HepG2 (cell line): ENCODE results near the gene CCSER1. TPM values are rescaled to one million over a fixed set of nuclear protein-coding genes. Genes with fewer than 3 reads are reported as not detected.

Experiments used
- ATAC-seq: fragments of 200-7000 bp; cut with Tn5 transposase; 3 replicates; pipeline ENCODE4 v1.9.1; 2020; ENCODE audit warnings: mild to moderate bottlenecking, moderate library complexity
- BruUV-seq: library from RNA; stranded (reverse); fragments of 400-500 nt; replicated peaks from 2 replicates; lab custom pipeline; 2021; lab: Mats Ljungman, UMichigan
- CTCF ChIA-PET: fragments of 300-600 bp; formaldehyde crosslinking; extraction: SDS; loops from one replicate; lab custom pipeline; 2021; ENCODE audit warnings: low total read pairs, inconsistent platforms, low intra/inter-chr PET ratio; lab: Yijun Ruan, JAX
- POLR2A ChIA-PET: fragments of 350-600 bp; sonication (Branson Sonifier 250); formaldehyde crosslinking; loops from one replicate; lab custom pipeline; 2020; ENCODE audit warnings: antibody characterized with exemption, inconsistent platforms; lab: Yijun Ruan, JAX
- DNase-seq: peaks from one replicate; pipeline ENCODE4 v3.0.0-alpha.2; 2015; ENCODE audit warnings: low spot score
- FAIRE-seq: peaks from 3 replicates; lab custom pipeline; 2011; peaks lifted over from hg19 to GRCh38; lab: Jason Lieb, UNC
- H2AFZ ChIP-seq: one replicate; pipeline ENCODE4 v1.6.1; 2011; ENCODE audit warnings: low read length, inconsistent platforms
- H3K27ac ChIP-seq: fragments of 300-600 bp; 3 replicates; pipeline ENCODE4 v1.8.0; 2011; ENCODE audit warnings: mixed run types, mild to moderate bottlenecking, mixed read lengths, low read length, inconsistent platforms; ENCODE audit not compliant: insufficient read depth; ENCODE audit errors: extremely low read length
- H3K27me3 ChIP-seq, 2 experiments: fragments of 200-600 bp in 1 of 2; 2 replicates in 1 of 2; 3 replicates in 1 of 2; pipeline versions ENCODE4 v1.6.0 to v1.8.0; 2011; ENCODE audit warnings: low read length in 2 of 2, mild to moderate bottlenecking in 2 of 2, moderate library complexity in 2 of 2, inconsistent platforms in 1 of 2; ENCODE audit not compliant: insufficient read depth in 2 of 2, control insufficient read depth in 1 of 2
- H3K36me3 ChIP-seq, 2 experiments: fragments of 200-600 bp in 1 of 2; replicated peaks in 1 of 2; 2 replicates in 1 of 2; 3 replicates in 1 of 2; pipeline versions ENCODE4 v1.5.1 to v1.8.0; 2011; ENCODE audit warnings: low read length in 2 of 2, inconsistent platforms in 1 of 2; ENCODE audit not compliant: insufficient read depth in 2 of 2, control insufficient read depth in 1 of 2
- H3K4me1 ChIP-seq: 2 replicates; pipeline ENCODE4 v1.5.1; 2012; ENCODE audit warnings: low read length, inconsistent platforms; ENCODE audit not compliant: insufficient read depth
- H3K4me2 ChIP-seq: 2 replicates; pipeline ENCODE4 v1.6.0; 2011; ENCODE audit warnings: low read depth, low read length, inconsistent platforms
- H3K4me3 ChIP-seq, 3 experiments: fragments of 200-600 bp in 1 of 3; sonication (generic), shearing (Covaris generic) in 1 of 3; replicated peaks in 1 of 3; 2 replicates each; pipeline ENCODE4 v1.5.1; 2011 to 2016; ENCODE audit warnings: low read length in 3 of 3, inconsistent platforms in 2 of 3, low read depth in 2 of 3, mild to moderate bottlenecking in 2 of 3, control low read depth in 1 of 3, mixed read lengths in 1 of 3; ENCODE audit not compliant: insufficient read depth in 1 of 3
- H3K79me2 ChIP-seq: one replicate; pipeline ENCODE4 v1.6.1; 2011; ENCODE audit warnings: low read length, inconsistent platforms; ENCODE audit not compliant: insufficient read depth
- H3K9ac ChIP-seq: 2 replicates; pipeline ENCODE4 v1.6.0; 2011; ENCODE audit warnings: mild to moderate bottlenecking, low read depth, low read length, inconsistent platforms; ENCODE audit not compliant: insufficient read depth
- H3K9me3 ChIP-seq: 2 replicates; pipeline ENCODE4 v1.5.1; 2012; ENCODE audit warnings: mild to moderate bottlenecking, low read length
- H4K20me1 ChIP-seq: 2 replicates; pipeline ENCODE4 v1.6.0; 2011; ENCODE audit warnings: inconsistent platforms, mild to moderate bottlenecking, low read length, moderate library complexity; ENCODE audit not compliant: insufficient read depth
- HES4 ChIP-seq: sonication (generic); formaldehyde crosslinking; IDR thresholded peaks from 2 replicates; pipeline ENCODE4 v1.9.0; 2021; ENCODE audit warnings: mild to moderate bottlenecking, missing genetic modification reagents, borderline replicate concordance
- MAFK ChIP-seq, 2 experiments: IDR thresholded peaks in 1 of 2; conservative IDR thresholded peaks in 1 of 2; 2 replicates each; pipeline ENCODE4 v1.6.1; 2011; ENCODE audit warnings: improper control_type of control experiment in 2 of 2, low read length in 2 of 2
- PPARG ChIP-seq: conservative IDR thresholded peaks from 2 replicates; pipeline ENCODE4 v1.6.1; 2016; ENCODE audit warnings: missing biosample characterization, missing genetic modification reagents
- ZNF121 ChIP-seq: sonication (generic); formaldehyde crosslinking; IDR thresholded peaks from 2 replicates; pipeline ENCODE4 v1.5.0; 2020; ENCODE audit warnings: mild to moderate bottlenecking, missing genetic modification reagents
- WGBS: methylation state at CpG from one replicate; pipeline ENCODE4 v1.1.6; 2017; ENCODE audit warnings: low lambda C conversion rate; 5-methylcytosine and 5-hydroxymethylcytosine counted together
- in situ Hi-C: cut with HindIII; loops from 2 replicates; pipeline ENCODE4 v1.10.0; 2017; ENCODE audit warnings: low pct_unique_long_range_greater_than_20kb; ENCODE audit not compliant: extremely low pct_ligation_motif_present
- intact Hi-C: fragments of 100-400 bp; cut with micrococcal nuclease; formaldehyde crosslinking; loops from one replicate; pipeline ENCODE4 v1.10.0; 2022; ENCODE audit not compliant: unreplicated experiment
- polyA plus RNA-seq, 8 experiments: library from polyadenylated mRNA; depleted of rRNA in 3 of 8; stranded (reverse) in 7 of 8; unstranded in 1 of 8; fragments of >200 nt; fragmentation: Illumina TruSeq in 4 of 8; extraction: Trizol in 4 of 8; gene quantifications; 2 replicates each; pipeline versions ENCODE4 v1.2.1 to v1.2.3, GENCODE V29; 2011 to 2016; ENCODE audit warnings: low read depth in 4 of 8, missing spikeins in 1 of 8, mixed read lengths in 1 of 8; ENCODE audit not compliant: insufficient read depth in 1 of 8
- total RNA-seq, 5 experiments: library from RNA; depleted of rRNA; stranded (reverse); fragments of >200 nt; fragmentation: Illumina TruSeq; extraction: Trizol; gene quantifications; 2 replicates each; pipeline ENCODE4 v1.2.3, GENCODE V29; 2016; ENCODE audit warnings: low read depth in 1 of 5

CCSER1 gene
- total and polyA plus RNA-seq, 2 of the 13 experiments (the other 11 are each of a cell fraction or from before 2014, with no cell fraction given): not detected

- TF ChIP-seq PPARG (CRISPR knock-in tag): no peak
Observed at GRCh38 chr4:90943311-90943710, 816.1 kb downstream of the CCSER1 start (continued).

- 0% methylated on average over 3 of the region's 3 CpGs for WGBS
- no peak for DNase-seq
- Histone ChIP-seq H3K9ac (no peak overlapping the region), H3K4me2 (no peak overlapping the region), H2AFZ (no peak overlapping the region), H3K27ac (no peak overlapping the region), H3K27me3 (no peaks in the 10 kb centered on the region), H3K79me2 (no peaks in the 10 kb centered on the region), H3K4me3 (no peak overlapping the region), H3K4me1 (no peaks in the 10 kb centered on the region), H3K36me3 (no peaks in the 10 kb centered on the region), H4K20me1 (no peaks in the 10 kb centered on the region), H3K9me3 (no peaks in the 10 kb centered on the region)
- CTCF ChIA-PET: no interaction called here
- in situ Hi-C loops (no loop called here), intact Hi-C loops (loop anchor here (10.0 kb wide), 1 partner anchor 92 kb away; no protein-coding TSS in a partner anchor)
- ATAC-seq: no peak
- no peak for FAIRE-seq
- POLR2A ChIA-PET: no interaction called here
- BruUV-seq: no TSS peak
- TF ChIP-seq HES4 (CRISPR knock-in tag): no peak
Observed at GRCh38 chr4:90946945-90947344, 819.8 kb downstream of the CCSER1 start.

GRCh38 chr4:90950385-90950841 is 823.2 kb downstream of the CCSER1 start:
- TF ChIP-seq ZNF121 (CRISPR knock-in tag) (no peak), MAFK (conservative IDR thresholded peaks at IDR 0.05 in 1 of 2, IDR thresholded peaks at IDR 0.05 in 1 of 2; ENCODE audit: low read length in 2 of 2) (0 out of 4 replicates have a peak, but pooled peaks have one; percentile 8 to 20)
- no peaks in the 10 kb centered on the region for H3K27me3 ChIP-seq
- CTCF ChIA-PET: no interaction called here
- H3K4me1 ChIP-seq: no peaks in the 10 kb centered on the region
- no peak overlapping the region for H3K27ac ChIP-seq
- no peak overlapping the region for H3K9ac ChIP-seq
- intact Hi-C loops: no loop called here
- in situ Hi-C loops: no loop called here
- POLR2A ChIA-PET: no interaction called here
- no peaks in the 10 kb centered on the region for H3K79me2 ChIP-seq
- no peak overlapping the region for H3K4me3 ChIP-seq
- H3K9me3 ChIP-seq: no peaks in the 10 kb centered on the region
- FAIRE-seq (no peak), DNase-seq (no peak), ATAC-seq (no peak)
- H3K36me3 ChIP-seq: no peaks in the 10 kb centered on the region
- H4K20me1 ChIP-seq: no peaks in the 10 kb centered on the region
- 33% methylated on average over 7 of the region's 7 CpGs for WGBS
- BruUV-seq: no TSS peak
- no peak overlapping the region for H2AFZ ChIP-seq
- H3K4me2 ChIP-seq: no peak overlapping the region
